GM12875 (cell line): ENCODE data around the gene COL19A1.

ENCODE experiments used
- H3K4me3 ChIP-seq: one replicate; pipeline ENCODE4 v1.5.1; 2011; ENCODE audit warnings: low read depth, low read length, control low read depth
- CTCF ChIP-seq: IDR thresholded peaks from 2 replicates; pipeline ENCODE4 v1.5.1; 2011; ENCODE audit warnings: low read depth, mild to moderate bottlenecking, control low read depth, inconsistent platforms, low read length, moderate library complexity, borderline replicate concordance; ENCODE audit not compliant: insufficient read depth

Gene COL19A1

GRCh38 chr6:70188202-70188601 is 321.8 kb downstream of the COL19A1 start:
- no peak for TF ChIP-seq CTCF

GRCh38 chr6:70194421-70194820 is 328.1 kb downstream of the COL19A1 start:
- no peak for TF ChIP-seq CTCF
- H3K4me3 ChIP-seq, result no peak overlapping the region

More at GRCh38 chr6:70188202-70188601, 321.8 kb downstream of the COL19A1 start:
- H3K4me3 ChIP-seq, result no peak overlapping the region

DNA sequence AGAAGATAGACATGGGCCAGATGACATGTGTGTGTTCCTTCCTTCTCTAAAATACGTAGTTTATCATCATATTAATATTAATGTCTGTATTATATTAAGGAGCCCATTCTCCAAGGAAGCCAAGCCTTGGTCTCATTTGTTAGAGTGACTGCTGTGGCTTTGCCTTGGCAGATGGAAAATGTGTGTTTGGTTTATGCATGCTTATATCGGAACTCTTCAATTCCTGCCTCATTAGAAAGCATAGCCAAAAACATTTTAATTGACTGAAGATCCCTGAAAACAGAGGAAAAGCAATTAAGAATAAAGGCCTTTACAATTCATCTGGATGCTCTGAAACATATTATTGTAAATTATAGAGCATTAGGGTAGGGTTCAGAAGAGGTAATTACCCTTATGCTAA is 330.2 kb downstream of the COL19A1 start:
- no peak overlapping the region for H3K4me3 ChIP-seq
- TF ChIP-seq CTCF, result no peak

DNA sequence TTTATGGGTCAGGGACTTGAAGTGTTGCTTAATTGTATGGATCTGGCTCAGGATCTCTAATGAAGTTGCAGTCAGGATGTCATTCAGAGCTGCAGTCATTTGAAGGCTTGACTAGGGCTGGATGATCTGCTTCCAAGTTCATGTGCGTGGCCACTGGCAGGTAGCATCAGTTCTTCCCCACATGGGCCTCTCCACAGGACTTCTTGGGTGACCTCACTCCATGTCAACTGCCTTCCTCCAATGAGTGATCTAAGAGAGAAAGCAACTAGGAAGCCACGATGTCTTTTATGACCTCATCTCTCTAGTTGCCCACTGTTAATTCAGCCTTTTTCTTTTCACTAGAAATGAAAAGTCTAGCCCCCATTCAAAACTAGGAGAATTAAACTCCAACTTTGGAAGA is 332.4 kb downstream of the COL19A1 start:
- TF ChIP-seq CTCF, result no peak
- H3K4me3 ChIP-seq, result no peak overlapping the region

DNA sequence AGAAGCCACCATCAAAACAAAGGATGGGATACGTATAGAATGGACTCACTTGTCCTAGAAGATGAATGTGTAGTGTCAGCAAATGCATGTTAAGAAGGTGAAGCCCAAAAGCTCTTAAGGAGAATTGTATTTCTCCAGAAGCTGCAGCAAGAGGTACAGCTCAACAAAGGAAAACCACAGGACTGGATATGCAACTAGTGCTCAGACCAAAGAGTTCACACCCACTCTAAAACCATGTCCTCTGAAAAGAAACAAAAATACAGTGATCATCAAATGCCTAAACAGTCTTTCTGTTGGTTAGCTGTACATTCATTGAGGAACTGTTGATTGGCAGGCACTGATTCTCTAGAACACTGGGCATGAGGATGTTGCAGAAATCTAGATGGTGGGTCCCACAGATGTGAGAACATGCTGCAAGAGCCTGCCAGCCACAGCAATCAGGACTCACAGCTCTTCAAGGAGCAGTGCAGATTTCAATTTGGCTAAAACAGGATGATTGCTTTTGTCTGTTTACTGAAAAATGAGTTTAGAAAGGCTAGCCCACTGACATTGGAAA is 342.0 kb downstream of the COL19A1 start:
- no peak overlapping the region for H3K4me3 ChIP-seq
- TF ChIP-seq CTCF, result no peak

DNA sequence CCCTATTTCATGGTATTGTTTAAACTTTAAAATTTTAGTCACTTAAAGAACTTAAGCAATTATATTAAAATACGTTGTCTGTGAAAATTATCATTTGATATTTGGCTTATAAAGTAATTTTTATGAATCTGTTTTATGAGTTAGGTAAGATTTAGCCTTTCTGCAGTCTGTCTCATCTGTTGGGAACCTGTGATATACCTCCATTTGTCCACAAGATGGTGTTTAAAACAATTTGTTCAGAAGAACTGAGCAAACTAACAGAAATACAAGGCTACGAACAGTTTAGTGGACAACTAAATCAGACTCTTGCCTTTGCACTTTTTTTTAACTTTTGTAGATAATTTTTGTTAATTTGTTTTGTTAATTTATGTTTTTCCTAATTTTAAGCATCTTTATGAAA is 344.1 kb downstream of the COL19A1 start:
- no peak overlapping the region for H3K4me3 ChIP-seq
- peak; percentile 24; the same call in 1 of the 2 replicates for TF ChIP-seq CTCF

GRCh38 chr6:70215460-70216108 is 349.2 kb downstream of the COL19A1 start:
- no peak for TF ChIP-seq CTCF
- no peak overlapping the region for H3K4me3 ChIP-seq
